DND-41 (cell line): ENCODE data around the gene LRPAP1.

Experiments
- ATAC-seq: fragments of 200-7000 bp; cut with Tn5 transposase; 3 replicates; pipeline ENCODE4 v1.9.1; 2021; ENCODE audit warnings: low read depth; ENCODE audit not compliant: insufficient read depth
- DNase-seq: peaks from one replicate; pipeline ENCODE4 v3.0.0-alpha.2; 2020
- H2AFZ ChIP-seq: 2 replicates; pipeline ENCODE4 v1.6.0; 2012; ENCODE audit warnings: low read depth, low read length
- H3K27ac ChIP-seq: 2 replicates; pipeline ENCODE4 v1.5.1; 2012; ENCODE audit warnings: low read length, inconsistent platforms
- H3K27me3 ChIP-seq: fragments of 200-600 bp; sonication (generic); 2 replicates; pipeline ENCODE4 v1.6.0; 2012; ENCODE audit warnings: low read length, mild to moderate bottlenecking, inconsistent platforms; ENCODE audit not compliant: insufficient read depth, poor library complexity
- H3K36me3 ChIP-seq: 2 replicates; pipeline ENCODE4 v1.5.1; 2012; ENCODE audit warnings: low read length, inconsistent platforms; ENCODE audit not compliant: insufficient read depth
- H3K4me1 ChIP-seq: 2 replicates; pipeline ENCODE4 v1.5.1; 2012; ENCODE audit warnings: mild to moderate bottlenecking, low read length; ENCODE audit not compliant: insufficient read depth
- H3K4me2 ChIP-seq: 2 replicates; pipeline ENCODE4 v1.6.0; 2012; ENCODE audit warnings: mild to moderate bottlenecking, moderate library complexity, low read length, inconsistent platforms; ENCODE audit not compliant: insufficient read depth
- H3K4me3 ChIP-seq, 2 experiments: fragments of 200-600 bp in 1 of 2; shearing (Covaris generic) in 1 of 2; 2 replicates each; pipeline ENCODE4 v1.5.1; 2012 to 2016; ENCODE audit warnings: inconsistent platforms in 2 of 2, low read length in 2 of 2, mild to moderate bottlenecking in 2 of 2, low read depth in 1 of 2, moderate library complexity in 1 of 2
- H3K79me2 ChIP-seq: 2 replicates; pipeline ENCODE4 v1.6.0; 2012; ENCODE audit warnings: low read length, inconsistent platforms; ENCODE audit not compliant: insufficient read depth
- H3K9ac ChIP-seq: 2 replicates; pipeline ENCODE4 v1.6.0; 2012; ENCODE audit warnings: low read depth, mild to moderate bottlenecking, inconsistent platforms, low read length, moderate library complexity
- H3K9me3 ChIP-seq: 2 replicates; pipeline ENCODE4 v1.5.1; 2012; ENCODE audit warnings: low read length, moderate library complexity, mild to moderate bottlenecking, inconsistent platforms; ENCODE audit not compliant: insufficient read depth, severe bottlenecking
- H4K20me1 ChIP-seq: 2 replicates; pipeline ENCODE4 v1.6.0; 2012; ENCODE audit warnings: low read length; ENCODE audit not compliant: insufficient read depth
- CTCF ChIP-seq: IDR thresholded peaks from 2 replicates; pipeline ENCODE4 v1.5.1; 2012; ENCODE audit warnings: borderline replicate concordance, low read length, moderate library complexity, mild to moderate bottlenecking; ENCODE audit not compliant: poor library complexity, severe bottlenecking; ENCODE audit errors: extremely low read depth
- EZH2 ChIP-seq: IDR thresholded peaks from 3 replicates; pipeline ENCODE4 v1.6.1; 2012; ENCODE audit warnings: borderline replicate concordance, low read depth, mild to moderate bottlenecking, moderate library complexity, low read length, inconsistent platforms; ENCODE audit not compliant: severe bottlenecking

LRPAP1 gene

DNA sequence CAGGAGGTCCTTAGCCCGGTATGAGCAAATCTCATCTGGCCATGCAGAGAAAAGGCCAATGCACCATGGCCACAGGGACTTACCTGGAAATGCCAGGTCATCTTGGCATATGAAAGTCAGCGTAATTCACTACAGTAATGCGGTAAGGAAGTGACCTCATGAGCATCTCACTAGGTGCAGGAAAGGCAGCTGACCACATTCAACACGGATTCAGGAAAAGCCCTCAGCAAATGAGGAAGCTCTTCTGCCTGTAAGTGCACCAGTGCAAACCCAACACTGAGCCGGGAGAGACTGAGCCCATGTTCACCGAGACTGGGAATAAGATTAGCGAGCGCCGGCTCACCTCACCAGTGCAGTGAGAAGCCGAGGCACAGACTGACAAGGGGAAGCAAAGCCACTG is 23.7 kb downstream of the LRPAP1 start:
- H3K27ac ChIP-seq, result no peak overlapping the region
- peaks cover 9% of the 10 kb centered on the region; the same call in 1 of the 2 replicates for H3K79me2 ChIP-seq
- no peaks in the 10 kb centered on the region for H3K27me3 ChIP-seq
- no peaks in the 10 kb centered on the region for H3K4me1 ChIP-seq
- peaks cover 73% of the 10 kb centered on the region for H3K36me3 ChIP-seq
- DNase-seq, result no peak
- no peak overlapping the region for H3K4me2 ChIP-seq
- H3K4me3 ChIP-seq, result no peak overlapping the region
- ATAC-seq, result no peak
- H3K9me3 ChIP-seq, result no peaks in the 10 kb centered on the region
- no peak overlapping the region for H2AFZ ChIP-seq
- no peak for TF ChIP-seq EZH2
- no peak for TF ChIP-seq CTCF
- H3K9ac ChIP-seq, result no peak overlapping the region
- H4K20me1 ChIP-seq, result peaks cover 35% of the 10 kb centered on the region

DNA sequence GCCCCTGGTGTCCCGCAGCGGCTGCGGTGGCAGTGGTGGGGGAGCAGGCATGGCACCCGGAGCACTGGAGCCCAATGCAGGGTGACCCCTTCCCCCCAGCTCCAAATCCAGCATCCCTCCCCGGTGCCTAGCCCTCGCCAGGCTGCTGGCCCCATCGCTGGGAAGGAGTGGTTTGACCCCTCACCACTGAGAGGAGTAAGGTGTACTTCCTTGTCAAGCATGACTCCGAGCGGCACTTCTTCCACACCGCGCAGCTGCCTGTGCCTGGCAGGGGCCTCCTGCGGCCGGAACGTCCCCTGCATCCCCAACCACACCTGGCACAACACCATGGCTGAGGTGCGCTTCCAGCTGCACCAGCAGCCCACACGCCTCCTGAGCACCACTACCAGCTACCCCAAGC is 27.0 kb downstream of the LRPAP1 start:
- Histone ChIP-seq H3K4me1 (no peaks in the 10 kb centered on the region), H3K4me2 (no peak overlapping the region), H3K9me3 (no peaks in the 10 kb centered on the region), H3K27me3 (no peaks in the 10 kb centered on the region), H3K79me2 (peaks cover 9% of the 10 kb centered on the region; the same call in 1 of the 2 replicates), H4K20me1 (peaks cover 53% of the 10 kb centered on the region), H2AFZ (no peak overlapping the region), H3K9ac (no peak overlapping the region), H3K36me3 (peaks cover 68% of the 10 kb centered on the region), H3K27ac (no peak overlapping the region), H3K4me3 (no peak overlapping the region)
- ATAC-seq (no peak), DNase-seq (no peak)
- TF ChIP-seq EZH2 (no peak), CTCF (no peak)

- TF ChIP-seq CTCF (no peak), EZH2 (no peak)
- ATAC-seq (no peak), DNase-seq (no peak)
- Histone ChIP-seq H3K9ac (no peak overlapping the region), H3K36me3 (peaks cover 54% of the 10 kb centered on the region), H3K9me3 (no peaks in the 10 kb centered on the region), H3K79me2 (peaks cover 9% of the 10 kb centered on the region; the same call in 1 of the 2 replicates), H3K4me1 (no peaks in the 10 kb centered on the region), H3K4me2 (no peak overlapping the region), H2AFZ (no peak overlapping the region), H4K20me1 (peaks cover 62% of the 10 kb centered on the region), H3K27me3 (no peaks in the 10 kb centered on the region), H3K4me3 (no peak overlapping the region), H3K27ac (no peak overlapping the region)
These were observed 29.0 kb downstream of the LRPAP1 start for GRCh38 chr4:3502941-3503936.
